HFF-Myc (cell line): Measurements from ENCODE around the gene PRPF6.

Source experiments
- DNase-seq: peaks from one replicate; pipeline ENCODE4 v3.0.0-alpha.2; 2011; ENCODE audit warnings: low read depth; ENCODE audit errors: extremely low read depth
- H3K4me3 ChIP-seq: replicated peaks from 2 replicates; pipeline ENCODE4 v1.5.1; 2011; ENCODE audit warnings: low read depth, mild to moderate bottlenecking, control low read depth, low read length
- CTCF ChIP-seq: IDR thresholded peaks from 2 replicates; pipeline ENCODE4 v1.5.1; 2012; ENCODE audit warnings: mild to moderate bottlenecking, low read depth, low read length, control low read depth; ENCODE audit errors: missing control alignments

PRPF6 gene

GRCh38 chr20:64056889-64057627, 76.1 kb downstream of the PRPF6 start:
- DNase-seq, result no peak
- H3K4me3 ChIP-seq, result no peak overlapping the region
- TF ChIP-seq CTCF, result no peak

- no peak overlapping the region for H3K4me3 ChIP-seq
- TF ChIP-seq CTCF, result peak; percentile 87
- no peak for DNase-seq
Measured at GRCh38 chr20:64057628-64058498, 76.9 kb downstream of the PRPF6 start.

- TF ChIP-seq CTCF, result no peak
- no peak overlapping the region for H3K4me3 ChIP-seq
- DNase-seq, result no peak
Measured at GRCh38 chr20:64058536-64058935, 77.6 kb downstream of the PRPF6 start.

GRCh38 chr20:64062276-64062595, 81.3 kb downstream of the PRPF6 start:
- peak overlapping the region; percentile 69 for H3K4me3 ChIP-seq
- no peak for TF ChIP-seq CTCF
- DNase-seq, result no peak

GRCh38 chr20:64062596-64063388, 81.9 kb downstream of the PRPF6 start, which contains the start of gene TCEA2:
TSS of gene TCEA2 (plus strand) at chr20:64063198. CDS start at chr20:64063313, 115 bp downstream.
- H3K4me3 ChIP-seq, result peak within 1 kb of the TSS; percentile 69
- TF ChIP-seq CTCF, result no peak
- DNase-seq, result peak; percentile 83

GRCh38 chr20:64063389-64064144, 82.6 kb downstream of the PRPF6 start:
- DNase-seq, result no peak
- peak overlapping the region; percentile 69 for H3K4me3 ChIP-seq
- no peak for TF ChIP-seq CTCF
